ENCODE data around the gene CDH4.

Gene CDH4

GRCh38 chr20:61341605-61342004, 89.5 kb downstream of the CDH4 start:
- Histone ChIP-seq H3K27me3 (ENCODE audit: control insufficient read depth in 2 of 2, insufficient read depth in 2 of 2, low read length in 2 of 2) (no peaks in the 10 kb centered on the region), H3K36me3 (ENCODE audit: control insufficient read depth in 2 of 2, insufficient read depth in 2 of 2, low read length in 2 of 2) (no peaks in the 10 kb centered on the region), H3K4me1 (ENCODE audit: control insufficient read depth in 2 of 2, insufficient read depth in 2 of 2, low read length in 2 of 2) (no peaks in the 10 kb centered on the region), H3K9me3 (ENCODE audit: control insufficient read depth in 2 of 2, low read length in 2 of 2) (no peaks in the 10 kb centered on the region), H3K27ac (ENCODE audit: low read depth in 2 of 2, low read length in 2 of 2) (no peak overlapping the region), H3K9ac (ENCODE audit: low read depth in 1 of 2, low read length in 2 of 2) (no peak overlapping the region), H3K4me3 (ENCODE audit: low read length in 2 of 2) (no peak overlapping the region)

GRCh38 chr20:61343934-61344333, 91.9 kb downstream of the CDH4 start:
- no peak overlapping the region for H3K9ac ChIP-seq (ENCODE audit: low read depth in 1 of 2, low read length in 2 of 2)
- H3K27ac ChIP-seq (ENCODE audit: low read depth in 2 of 2, low read length in 2 of 2) = no peak overlapping the region
- H3K4me3 ChIP-seq (ENCODE audit: low read length in 2 of 2) = no peak overlapping the region
- H3K36me3 ChIP-seq (ENCODE audit: control insufficient read depth in 2 of 2, insufficient read depth in 2 of 2, low read length in 2 of 2) = no peaks in the 10 kb centered on the region
- no peaks in the 10 kb centered on the region for H3K4me1 ChIP-seq (ENCODE audit: control insufficient read depth in 2 of 2, insufficient read depth in 2 of 2, low read length in 2 of 2)
- no peaks in the 10 kb centered on the region for H3K9me3 ChIP-seq (ENCODE audit: control insufficient read depth in 2 of 2, low read length in 2 of 2)
- H3K27me3 ChIP-seq (ENCODE audit: control insufficient read depth in 2 of 2, insufficient read depth in 2 of 2, low read length in 2 of 2) = no peaks in the 10 kb centered on the region

- H3K4me1 ChIP-seq (ENCODE audit: control insufficient read depth in 2 of 2, insufficient read depth in 2 of 2, low read length in 2 of 2) = no peaks in the 10 kb centered on the region
- H3K9me3 ChIP-seq (ENCODE audit: control insufficient read depth in 2 of 2, low read length in 2 of 2) = no peaks in the 10 kb centered on the region
- no peak overlapping the region for H3K4me3 ChIP-seq (ENCODE audit: low read length in 2 of 2)
- H3K27ac ChIP-seq (ENCODE audit: low read depth in 2 of 2, low read length in 2 of 2) = no peak overlapping the region
- H3K27me3 ChIP-seq (ENCODE audit: control insufficient read depth in 2 of 2, insufficient read depth in 2 of 2, low read length in 2 of 2) = no peaks in the 10 kb centered on the region
- H3K36me3 ChIP-seq (ENCODE audit: control insufficient read depth in 2 of 2, insufficient read depth in 2 of 2, low read length in 2 of 2) = no peaks in the 10 kb centered on the region
- H3K9ac ChIP-seq (ENCODE audit: low read depth in 1 of 2, low read length in 2 of 2) = no peak overlapping the region
Measured at GRCh38 chr20:61345656-61346055, 93.6 kb downstream of the CDH4 start.

DNA sequence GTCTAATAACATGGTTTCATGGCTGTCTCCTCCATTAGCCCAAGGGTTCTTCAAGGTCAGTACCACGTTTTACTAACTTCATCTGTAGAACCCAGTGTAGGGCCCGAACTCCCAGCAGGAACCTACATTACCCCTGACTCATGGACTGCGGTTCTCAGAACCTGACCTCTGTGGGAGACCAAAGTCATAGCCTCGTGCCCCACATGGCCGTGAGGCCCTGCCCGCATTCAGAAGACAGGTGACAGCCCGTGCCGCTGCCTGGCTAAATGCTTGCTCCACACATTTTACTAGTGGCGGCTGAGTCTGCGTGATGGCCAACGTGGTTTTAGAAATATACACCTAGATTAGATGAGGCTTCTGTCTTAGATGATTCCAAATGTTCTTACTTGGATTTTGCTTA, 94.9 kb downstream of the CDH4 start:
- Histone ChIP-seq H3K9ac (ENCODE audit: low read depth in 1 of 2, low read length in 2 of 2) (no peak overlapping the region), H3K27me3 (ENCODE audit: control insufficient read depth in 2 of 2, insufficient read depth in 2 of 2, low read length in 2 of 2) (no peaks in the 10 kb centered on the region), H3K27ac (ENCODE audit: low read depth in 2 of 2, low read length in 2 of 2) (no peak overlapping the region), H3K4me1 (ENCODE audit: control insufficient read depth in 2 of 2, insufficient read depth in 2 of 2, low read length in 2 of 2) (no peaks in the 10 kb centered on the region), H3K9me3 (ENCODE audit: control insufficient read depth in 2 of 2, low read length in 2 of 2) (no peaks in the 10 kb centered on the region), H3K4me3 (ENCODE audit: low read length in 2 of 2) (no peak overlapping the region), H3K36me3 (ENCODE audit: control insufficient read depth in 2 of 2, insufficient read depth in 2 of 2, low read length in 2 of 2) (no peaks in the 10 kb centered on the region)

GRCh38 chr20:61347443-61347842, 95.4 kb downstream of the CDH4 start:
- Histone ChIP-seq H3K27me3 (ENCODE audit: control insufficient read depth in 2 of 2, insufficient read depth in 2 of 2, low read length in 2 of 2) (no peaks in the 10 kb centered on the region), H3K9me3 (ENCODE audit: control insufficient read depth in 2 of 2, low read length in 2 of 2) (no peaks in the 10 kb centered on the region), H3K36me3 (ENCODE audit: control insufficient read depth in 2 of 2, insufficient read depth in 2 of 2, low read length in 2 of 2) (no peaks in the 10 kb centered on the region), H3K4me3 (ENCODE audit: low read length in 2 of 2) (no peak overlapping the region), H3K4me1 (ENCODE audit: control insufficient read depth in 2 of 2, insufficient read depth in 2 of 2, low read length in 2 of 2) (no peaks in the 10 kb centered on the region), H3K9ac (ENCODE audit: low read depth in 1 of 2, low read length in 2 of 2) (no peak overlapping the region), H3K27ac (ENCODE audit: low read depth in 2 of 2, low read length in 2 of 2) (no peak overlapping the region)

DNA sequence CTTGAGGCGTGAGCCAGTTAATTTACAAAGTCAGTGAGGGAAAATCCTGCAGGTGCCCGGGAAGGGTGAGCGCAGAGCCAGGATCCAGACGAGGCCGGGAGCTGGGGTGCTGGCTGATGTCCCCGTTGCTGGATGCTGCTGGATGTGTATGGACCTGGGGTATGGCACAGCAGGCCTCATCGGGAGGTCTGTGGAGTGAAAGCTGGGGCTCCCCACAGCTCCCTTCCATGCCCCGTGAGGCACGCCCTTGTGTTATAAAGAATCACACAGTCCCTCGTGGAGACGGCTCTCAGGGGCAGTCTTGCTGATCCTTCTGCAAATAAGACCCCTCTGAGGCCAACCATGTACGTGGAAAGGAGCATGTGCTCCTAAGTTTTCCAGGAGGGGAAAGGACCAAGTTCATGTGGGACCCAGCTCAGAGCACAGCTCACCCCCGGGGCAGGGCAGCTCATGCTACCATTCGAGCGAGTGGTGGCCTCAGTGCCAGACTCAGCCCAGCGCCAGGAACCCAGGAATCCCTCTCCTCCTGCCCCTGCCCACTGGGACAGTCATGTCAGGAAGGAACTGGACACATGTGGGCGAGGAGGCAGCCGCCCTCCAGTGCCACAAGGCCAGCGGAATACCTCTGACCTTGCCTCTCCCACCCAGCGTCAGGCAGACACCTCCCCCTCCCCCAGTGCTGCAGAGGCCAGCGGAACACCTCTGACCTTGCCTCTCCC, 97.5 kb downstream of the CDH4 start:
- H3K4me3 ChIP-seq (ENCODE audit: low read length in 2 of 2) = no peak overlapping the region
- H3K27me3 ChIP-seq (ENCODE audit: control insufficient read depth in 2 of 2, insufficient read depth in 2 of 2, low read length in 2 of 2) = no peaks in the 10 kb centered on the region
- H3K4me1 ChIP-seq (ENCODE audit: control insufficient read depth in 2 of 2, insufficient read depth in 2 of 2, low read length in 2 of 2) = no peaks in the 10 kb centered on the region
- no peaks in the 10 kb centered on the region for H3K36me3 ChIP-seq (ENCODE audit: control insufficient read depth in 2 of 2, insufficient read depth in 2 of 2, low read length in 2 of 2)
- H3K9me3 ChIP-seq (ENCODE audit: control insufficient read depth in 2 of 2, low read length in 2 of 2) = no peaks in the 10 kb centered on the region
- H3K9ac ChIP-seq (ENCODE audit: low read depth in 1 of 2, low read length in 2 of 2) = no peak overlapping the region
- H3K27ac ChIP-seq (ENCODE audit: low read depth in 2 of 2, low read length in 2 of 2) = no peak overlapping the region

DNA sequence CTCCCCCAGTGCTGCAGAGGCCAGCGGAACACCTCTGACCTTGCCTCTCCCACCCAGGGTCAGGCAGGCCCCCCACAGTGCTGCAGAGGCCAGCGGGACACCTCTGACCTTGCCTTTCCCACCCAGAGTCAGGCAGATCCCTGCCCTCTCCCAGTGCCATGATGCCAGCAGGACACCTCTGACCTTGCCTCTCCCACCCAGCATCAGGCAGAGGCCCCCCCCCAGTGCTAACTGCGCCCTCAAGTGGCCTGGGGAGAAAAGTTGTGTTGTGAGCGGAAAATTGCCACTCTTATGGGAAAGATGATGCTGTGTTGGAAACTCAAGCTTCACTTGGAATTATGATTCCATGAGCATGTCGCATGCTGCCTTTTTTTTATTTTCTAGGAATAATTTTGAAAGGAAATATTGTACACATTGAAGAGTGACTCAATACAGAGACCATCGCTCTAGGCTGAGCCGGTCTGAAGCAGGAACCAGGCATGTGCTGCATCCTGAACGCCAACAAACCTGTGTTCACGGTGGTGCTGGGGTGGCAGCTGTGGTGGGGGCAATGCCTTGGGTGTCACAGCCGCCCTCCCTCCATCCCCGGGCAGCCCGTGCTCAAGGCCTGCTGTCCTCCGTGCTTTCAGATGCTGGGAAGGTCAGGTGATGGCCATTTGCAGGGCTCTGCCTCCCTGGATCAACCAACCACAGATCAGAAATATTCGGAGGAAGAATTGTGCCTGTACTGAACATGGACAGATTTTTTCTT, 98.6 kb downstream of the CDH4 start:
- Histone ChIP-seq H3K36me3 (ENCODE audit: control insufficient read depth in 2 of 2, insufficient read depth in 2 of 2, low read length in 2 of 2) (no peaks in the 10 kb centered on the region), H3K27me3 (ENCODE audit: control insufficient read depth in 2 of 2, insufficient read depth in 2 of 2, low read length in 2 of 2) (no peaks in the 10 kb centered on the region), H3K9ac (ENCODE audit: low read depth in 1 of 2, low read length in 2 of 2) (no peak overlapping the region), H3K27ac (ENCODE audit: low read depth in 2 of 2, low read length in 2 of 2) (no peak overlapping the region), H3K9me3 (ENCODE audit: control insufficient read depth in 2 of 2, low read length in 2 of 2) (no peaks in the 10 kb centered on the region), H3K4me3 (ENCODE audit: low read length in 2 of 2) (no peak overlapping the region), H3K4me1 (ENCODE audit: control insufficient read depth in 2 of 2, insufficient read depth in 2 of 2, low read length in 2 of 2) (no peaks in the 10 kb centered on the region)

- Histone ChIP-seq H3K9ac (ENCODE audit: low read depth in 1 of 2, low read length in 2 of 2) (no peak overlapping the region), H3K36me3 (ENCODE audit: control insufficient read depth in 2 of 2, insufficient read depth in 2 of 2, low read length in 2 of 2) (no peaks in the 10 kb centered on the region), H3K9me3 (ENCODE audit: control insufficient read depth in 2 of 2, low read length in 2 of 2) (no peaks in the 10 kb centered on the region), H3K27ac (ENCODE audit: low read depth in 2 of 2, low read length in 2 of 2) (no peak overlapping the region), H3K4me3 (ENCODE audit: low read length in 2 of 2) (no peak overlapping the region), H3K4me1 (ENCODE audit: control insufficient read depth in 2 of 2, insufficient read depth in 2 of 2, low read length in 2 of 2) (no peaks in the 10 kb centered on the region), H3K27me3 (ENCODE audit: control insufficient read depth in 2 of 2, insufficient read depth in 2 of 2, low read length in 2 of 2) (no peaks in the 10 kb centered on the region)
Measured at GRCh38 chr20:61352346-61353260, 100.5 kb downstream of the CDH4 start.

GRCh38 chr20:61353261-61354000, 101.4 kb downstream of the CDH4 start:
- H3K27me3 ChIP-seq (ENCODE audit: control insufficient read depth in 2 of 2, insufficient read depth in 2 of 2, low read length in 2 of 2) = no peaks in the 10 kb centered on the region
- H3K9ac ChIP-seq (ENCODE audit: low read depth in 1 of 2, low read length in 2 of 2) = no peak overlapping the region
- H3K27ac ChIP-seq (ENCODE audit: low read depth in 2 of 2, low read length in 2 of 2) = no peak overlapping the region

More at GRCh38 chr20:61353261-61354000, 101.4 kb downstream of the CDH4 start:
- Histone ChIP-seq H3K4me3 (ENCODE audit: low read length in 2 of 2) (no peak overlapping the region), H3K36me3 (ENCODE audit: control insufficient read depth in 2 of 2, insufficient read depth in 2 of 2, low read length in 2 of 2) (no peaks in the 10 kb centered on the region), H3K9me3 (ENCODE audit: control insufficient read depth in 2 of 2, low read length in 2 of 2) (no peaks in the 10 kb centered on the region), H3K4me1 (ENCODE audit: control insufficient read depth in 2 of 2, insufficient read depth in 2 of 2, low read length in 2 of 2) (no peaks in the 10 kb centered on the region)

All from mucosa of rectum (tissue), 2 donors.